ENCODE measurements around the gene NFKBIZ. TPM values are rescaled to one million over a fixed set of nuclear protein-coding genes. Genes with fewer than 3 reads are reported as not detected.

NFKBIZ gene
- total RNA-seq, 1 donor from 2014 or later: 8.9 TPM

DNA sequence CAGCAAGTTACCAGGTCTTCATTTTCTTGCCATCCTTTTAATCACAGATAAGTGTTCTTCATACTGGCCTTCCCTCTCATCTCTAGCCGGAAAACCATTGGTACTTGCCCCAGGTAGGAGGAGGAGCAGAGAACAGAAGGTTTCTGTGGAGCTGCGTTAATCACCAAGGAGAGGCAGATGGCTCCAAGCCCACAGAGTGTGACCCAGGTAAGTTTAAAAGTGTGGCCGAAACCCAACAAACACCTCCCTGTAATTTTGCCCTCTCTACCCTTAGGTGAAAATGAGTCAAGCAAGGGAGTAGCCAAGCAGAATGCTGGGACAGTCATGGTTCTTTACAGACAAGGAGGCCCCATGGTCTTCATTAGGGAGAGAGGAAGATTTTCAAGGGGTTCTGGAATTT lies 37.3 kb downstream of the NFKBIZ start:
- Mint-ChIP-seq H3K4me3 (ENCODE audit: unreplicated experiment) (no peak overlapping the region), H3K36me3 (ENCODE audit: unreplicated experiment) (no peaks in the 10 kb centered on the region), H3K27me3 (ENCODE audit: unreplicated experiment) (no peaks in the 10 kb centered on the region), H3K9me3 (ENCODE audit: unreplicated experiment) (peaks cover 2% of the 10 kb centered on the region), H3K27ac (ENCODE audit: unreplicated experiment) (no peak overlapping the region), H3K4me1 (ENCODE audit: low read depth, unreplicated experiment) (no peaks in the 10 kb centered on the region)
- TF ChIP-seq, protein P1, sequence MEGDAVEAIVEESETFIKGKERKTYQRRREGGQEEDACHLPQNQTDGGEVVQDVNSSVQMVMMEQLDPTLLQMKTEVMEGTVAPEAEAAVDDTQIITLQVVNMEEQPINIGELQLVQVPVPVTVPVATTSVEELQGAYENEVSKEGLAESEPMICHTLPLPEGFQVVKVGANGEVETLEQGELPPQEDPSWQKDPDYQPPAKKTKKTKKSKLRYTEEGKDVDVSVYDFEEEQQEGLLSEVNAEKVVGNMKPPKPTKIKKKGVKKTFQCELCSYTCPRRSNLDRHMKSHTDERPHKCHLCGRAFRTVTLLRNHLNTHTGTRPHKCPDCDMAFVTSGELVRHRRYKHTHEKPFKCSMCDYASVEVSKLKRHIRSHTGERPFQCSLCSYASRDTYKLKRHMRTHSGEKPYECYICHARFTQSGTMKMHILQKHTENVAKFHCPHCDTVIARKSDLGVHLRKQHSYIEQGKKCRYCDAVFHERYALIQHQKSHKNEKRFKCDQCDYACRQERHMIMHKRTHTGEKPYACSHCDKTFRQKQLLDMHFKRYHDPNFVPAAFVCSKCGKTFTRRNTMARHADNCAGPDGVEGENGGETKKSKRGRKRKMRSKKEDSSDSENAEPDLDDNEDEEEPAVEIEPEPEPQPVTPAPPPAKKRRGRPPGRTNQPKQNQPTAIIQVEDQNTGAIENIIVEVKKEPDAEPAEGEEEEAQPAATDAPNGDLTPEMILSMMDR (IDR thresholded peaks at IDR 0.05; ENCODE audit: partially characterized antibody, unreplicated experiment): no peak
- no peak for DNase-seq

DNA sequence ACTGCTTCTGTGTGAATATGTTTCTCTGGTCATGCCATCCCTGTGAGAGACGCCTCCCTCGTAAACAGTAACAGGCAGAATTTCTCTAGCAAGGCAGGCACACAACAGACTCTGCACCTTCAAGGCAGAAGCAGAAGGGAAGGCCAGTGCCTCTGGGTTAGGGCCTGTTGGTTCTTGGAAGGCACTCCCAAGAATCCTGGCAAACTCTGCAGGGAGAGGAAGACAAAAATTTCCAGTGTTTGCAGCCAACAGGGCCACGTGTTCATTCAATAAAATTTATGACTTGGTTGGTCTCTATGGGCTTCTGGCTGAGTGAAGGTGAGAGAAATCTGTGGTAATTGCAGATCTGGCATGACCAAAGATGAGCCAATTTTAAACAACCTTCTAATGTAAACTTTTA lies 39.3 kb downstream of the NFKBIZ start:
- Mint-ChIP-seq H3K4me1 (ENCODE audit: low read depth, unreplicated experiment) (no peaks in the 10 kb centered on the region), H3K9me3 (ENCODE audit: unreplicated experiment) (peaks cover 2% of the 10 kb centered on the region), H3K27me3 (ENCODE audit: unreplicated experiment) (no peaks in the 10 kb centered on the region), H3K4me3 (ENCODE audit: unreplicated experiment) (no peak overlapping the region), H3K27ac (ENCODE audit: unreplicated experiment) (no peak overlapping the region), H3K36me3 (ENCODE audit: unreplicated experiment) (no peaks in the 10 kb centered on the region)
- TF ChIP-seq, protein P1 (IDR thresholded peaks at IDR 0.05; ENCODE audit: partially characterized antibody, unreplicated experiment): no peak
- no peak for DNase-seq

DNA sequence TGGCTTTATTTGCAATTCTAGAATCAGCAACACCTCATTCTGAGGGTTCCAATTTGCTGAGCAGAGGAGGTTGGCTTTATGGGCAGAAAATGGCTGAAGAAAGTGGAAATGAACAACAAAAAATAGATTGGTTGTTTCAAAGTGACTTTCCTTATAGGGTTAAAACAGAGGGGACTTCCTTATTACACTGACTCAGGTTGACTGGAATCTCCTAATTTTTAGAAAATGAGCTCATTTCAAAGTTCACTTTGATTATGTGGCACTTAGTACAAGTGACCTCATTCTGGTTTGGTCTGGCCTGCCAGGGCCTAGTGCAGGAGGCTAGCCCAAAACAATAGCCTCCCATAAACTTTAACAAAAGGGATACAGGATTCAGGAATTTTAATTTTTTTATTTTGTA lies 41.4 kb downstream of the NFKBIZ start:
- H3K27me3 Mint-ChIP-seq (ENCODE audit: unreplicated experiment): no peaks in the 10 kb centered on the region
- no peak for DNase-seq
- no peak overlapping the region for H3K4me3 Mint-ChIP-seq (ENCODE audit: unreplicated experiment)
- H3K36me3 Mint-ChIP-seq (ENCODE audit: unreplicated experiment): no peaks in the 10 kb centered on the region
- H3K9me3 Mint-ChIP-seq (ENCODE audit: unreplicated experiment): peaks cover 2% of the 10 kb centered on the region
- no peak overlapping the region for H3K27ac Mint-ChIP-seq (ENCODE audit: unreplicated experiment)
- no peaks in the 10 kb centered on the region for H3K4me1 Mint-ChIP-seq (ENCODE audit: low read depth, unreplicated experiment)
- TF ChIP-seq, protein P1 (IDR thresholded peaks at IDR 0.05; ENCODE audit: partially characterized antibody, unreplicated experiment): no peak

DNA sequence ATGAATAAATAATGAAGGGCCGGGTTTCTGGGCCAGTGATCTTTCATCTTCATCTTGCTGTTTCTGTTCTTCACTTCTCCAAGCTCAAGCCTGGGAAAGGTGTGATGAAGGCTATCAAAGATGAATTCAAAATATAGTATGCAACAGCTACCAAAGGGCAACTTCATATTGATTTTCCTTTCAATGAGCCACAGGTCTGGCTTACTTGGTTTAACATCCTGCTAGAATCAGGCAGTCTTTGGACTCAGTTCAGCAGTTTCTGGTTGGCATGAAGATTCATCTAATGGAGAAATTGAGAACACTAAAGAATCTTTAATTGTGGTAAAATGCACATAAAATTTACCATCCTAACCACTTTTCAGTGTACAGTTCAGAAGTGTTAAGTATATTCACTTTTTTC lies 43.3 kb downstream of the NFKBIZ start:
- no peak for DNase-seq
- no peak overlapping the region for H3K27ac Mint-ChIP-seq (ENCODE audit: unreplicated experiment)
- H3K4me1 Mint-ChIP-seq (ENCODE audit: low read depth, unreplicated experiment): no peaks in the 10 kb centered on the region
- TF ChIP-seq, protein P1 (IDR thresholded peaks at IDR 0.05; ENCODE audit: partially characterized antibody, unreplicated experiment): no peak
- H3K4me3 Mint-ChIP-seq (ENCODE audit: unreplicated experiment): no peak overlapping the region
- no peaks in the 10 kb centered on the region for H3K9me3 Mint-ChIP-seq (ENCODE audit: unreplicated experiment)
- no peaks in the 10 kb centered on the region for H3K36me3 Mint-ChIP-seq (ENCODE audit: unreplicated experiment)
- no peaks in the 10 kb centered on the region for H3K27me3 Mint-ChIP-seq (ENCODE audit: unreplicated experiment)

DNA sequence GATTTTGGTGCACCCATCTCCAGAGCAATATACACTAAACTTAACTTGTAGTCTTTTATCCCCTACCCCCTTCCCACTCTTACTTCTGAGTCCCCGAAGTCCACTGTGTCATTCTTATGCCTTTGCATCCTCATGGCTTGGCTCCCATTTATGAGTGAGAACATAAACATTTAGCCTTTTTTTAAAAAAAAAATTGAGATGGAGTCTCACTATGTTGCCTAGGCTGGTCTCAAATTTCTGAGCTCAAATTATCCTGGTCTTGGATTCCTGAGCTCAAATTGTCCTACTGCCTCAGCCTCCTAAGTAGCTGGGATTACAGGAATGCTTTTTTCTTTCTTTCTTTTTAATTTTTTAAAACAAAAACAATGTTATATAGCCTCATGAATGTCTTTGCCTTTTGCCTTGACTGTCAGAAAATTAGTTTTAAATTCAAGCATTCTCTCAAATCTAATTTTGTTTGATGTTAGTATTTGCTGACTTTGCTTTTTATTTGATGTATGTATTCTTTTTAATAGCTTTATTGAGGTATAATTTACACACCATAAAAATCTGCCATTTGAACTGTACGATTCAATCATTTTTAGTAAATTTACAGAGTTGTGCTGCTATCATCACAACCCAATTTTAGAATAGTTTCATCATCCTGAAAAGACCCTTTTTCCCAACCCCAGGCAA lies 46.9 kb downstream of the NFKBIZ start:
- no peak for DNase-seq
- no peaks in the 10 kb centered on the region for H3K4me1 Mint-ChIP-seq (ENCODE audit: low read depth, unreplicated experiment)
- no peaks in the 10 kb centered on the region for H3K27me3 Mint-ChIP-seq (ENCODE audit: unreplicated experiment)
- TF ChIP-seq, protein P1 (IDR thresholded peaks at IDR 0.05; ENCODE audit: partially characterized antibody, unreplicated experiment): no peak
- H3K4me3 Mint-ChIP-seq (ENCODE audit: unreplicated experiment): no peak overlapping the region
- no peaks in the 10 kb centered on the region for H3K9me3 Mint-ChIP-seq (ENCODE audit: unreplicated experiment)
- no peak overlapping the region for H3K27ac Mint-ChIP-seq (ENCODE audit: unreplicated experiment)
- H3K36me3 Mint-ChIP-seq (ENCODE audit: unreplicated experiment): no peaks in the 10 kb centered on the region

Data from glutamatergic neuron (in vitro differentiated cells).